ENCODE measurements around the gene HNRNPA2B1. TPM values are rescaled to one million over a fixed set of nuclear protein-coding genes. Genes with fewer than 3 reads are reported as not detected.

HNRNPA2B1 gene
- total RNA-seq, 4 donors from 2014 or later: 123 to 362 (median 208) TPM

- Histone ChIP-seq H3K36me3 (peaks cover 0 to 26% (median 9%) of the 10 kb centered on the region in 4 donors), H3K9me3 (no peaks in the 10 kb centered on the region), H3K27me3 (no peaks in the 10 kb centered on the region), H3K4me1 (peaks cover 37 to 56% (median 45%) of the 10 kb centered on the region in 4 donors), H3K27ac (peak overlapping the region; percentile 97 to 100 (median 99)), H3K4me3 (peak overlapping the region; percentile 78 to 98 (median 86))
- intact Hi-C loops (cut with DNase I; ENCODE audit: low total_unique reads) (loop anchor here (2.0 to 10.0 kb wide), 2 partner anchors 165 to 343 kb away; no protein-coding TSS in a partner anchor), in situ Hi-C loops (cut with MboI; ENCODE audit: low pct_ligation_motif_present in 1 of 4, low pct_unique_long_range_greater_than_20kb in 1 of 4, low sequenced_read_pairs in 3 of 4) (no loop called here)
- 0% methylated on average over 8 to 22 of the region's 29 CpGs for WGBS, 2 donors (ENCODE audit: low coverage in 1 of 2)
- peak; percentile 81 for DNase-seq
- TF ChIP-seq POLR2A (IDR thresholded peaks at IDR 0.05) (no peak), EP300 (IDR thresholded peaks at IDR 0.05; ENCODE audit: low read depth) (no peak), POLR2AphosphoS5 (IDR thresholded peaks at IDR 0.05) (no peak)
- TF ChIP-seq, protein P1, sequence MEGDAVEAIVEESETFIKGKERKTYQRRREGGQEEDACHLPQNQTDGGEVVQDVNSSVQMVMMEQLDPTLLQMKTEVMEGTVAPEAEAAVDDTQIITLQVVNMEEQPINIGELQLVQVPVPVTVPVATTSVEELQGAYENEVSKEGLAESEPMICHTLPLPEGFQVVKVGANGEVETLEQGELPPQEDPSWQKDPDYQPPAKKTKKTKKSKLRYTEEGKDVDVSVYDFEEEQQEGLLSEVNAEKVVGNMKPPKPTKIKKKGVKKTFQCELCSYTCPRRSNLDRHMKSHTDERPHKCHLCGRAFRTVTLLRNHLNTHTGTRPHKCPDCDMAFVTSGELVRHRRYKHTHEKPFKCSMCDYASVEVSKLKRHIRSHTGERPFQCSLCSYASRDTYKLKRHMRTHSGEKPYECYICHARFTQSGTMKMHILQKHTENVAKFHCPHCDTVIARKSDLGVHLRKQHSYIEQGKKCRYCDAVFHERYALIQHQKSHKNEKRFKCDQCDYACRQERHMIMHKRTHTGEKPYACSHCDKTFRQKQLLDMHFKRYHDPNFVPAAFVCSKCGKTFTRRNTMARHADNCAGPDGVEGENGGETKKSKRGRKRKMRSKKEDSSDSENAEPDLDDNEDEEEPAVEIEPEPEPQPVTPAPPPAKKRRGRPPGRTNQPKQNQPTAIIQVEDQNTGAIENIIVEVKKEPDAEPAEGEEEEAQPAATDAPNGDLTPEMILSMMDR (IDR thresholded peaks at IDR 0.05): no peak
Measured at GRCh38 chr7:26200038-26200443, 505 bp downstream of the HNRNPA2B1 start.

DNA sequence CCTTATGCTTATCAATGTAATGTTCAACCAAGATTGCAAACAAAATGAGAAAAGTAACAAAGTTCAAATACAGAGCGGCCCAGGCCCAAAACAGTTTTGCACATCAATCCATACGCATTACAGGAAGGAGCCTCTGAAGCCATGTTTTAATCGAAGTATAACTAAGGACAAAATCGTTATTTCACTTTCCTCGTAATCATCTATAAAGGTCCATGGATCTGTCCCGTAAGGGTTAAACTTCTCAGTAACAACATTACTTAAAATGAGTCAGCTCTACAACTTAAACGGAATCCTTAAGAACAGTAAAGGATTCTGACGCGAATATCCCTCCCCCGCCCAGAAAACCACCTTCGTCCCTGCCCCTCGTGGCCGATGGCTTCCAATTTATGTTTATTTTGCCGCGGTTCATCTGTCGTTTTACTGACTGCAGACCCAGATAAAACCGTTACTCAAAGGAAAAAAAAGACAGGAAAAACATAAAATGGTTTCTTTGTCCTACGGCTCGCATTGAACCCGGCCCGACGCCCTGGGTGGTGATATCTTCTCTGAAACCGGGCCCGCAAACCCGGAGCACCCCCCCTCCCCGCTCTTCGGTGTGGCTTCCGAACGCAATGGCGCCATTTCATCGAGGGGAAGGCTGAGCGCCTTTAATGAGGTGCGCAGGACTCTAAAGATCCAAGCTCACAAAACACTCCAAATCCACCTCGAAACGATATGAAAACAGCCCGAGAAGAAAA lies 1.1 kb downstream of the HNRNPA2B1 start:
- TF ChIP-seq POLR2AphosphoS5 (IDR thresholded peaks at IDR 0.05) (peak in 1 of 3 donors; percentile 80), EP300 (IDR thresholded peaks at IDR 0.05; ENCODE audit: low read depth) (no peak), POLR2A (IDR thresholded peaks at IDR 0.05) (peak; percentile 26)
- TF ChIP-seq, protein P1 (IDR thresholded peaks at IDR 0.05): peak in 1 of 5 experiments; percentile 37
- Histone ChIP-seq H3K4me3 (peak overlapping the region; percentile 78 to 98 (median 86)), H3K36me3 (peaks cover 0 to 32% (median 11%) of the 10 kb centered on the region in 4 donors), H3K27me3 (no peaks in the 10 kb centered on the region), H3K4me1 (peaks cover 38 to 56% (median 46%) of the 10 kb centered on the region in 4 donors), H3K27ac (peak overlapping the region; percentile 97 to 100 (median 99)), H3K9me3 (no peaks in the 10 kb centered on the region)
- in situ Hi-C loops (cut with MboI; ENCODE audit: low pct_ligation_motif_present in 1 of 4, low pct_unique_long_range_greater_than_20kb in 1 of 4, low sequenced_read_pairs in 3 of 4) (loop anchor here in 2 of 4 donors (10.0 to 25.0 kb wide), 2 partner anchors 105 to 963 kb away; partner anchors contain the start of genes HOXA10 (in 2 of the 2), HOXA3 (in 2 of the 2), HOXA7 (in 2 of the 2) and HOXA9 (in 2 of the 2)), intact Hi-C loops (cut with DNase I; ENCODE audit: low total_unique reads) (loop anchor here (2.0 to 10.0 kb wide), 2 partner anchors 165 to 343 kb away; no protein-coding TSS in a partner anchor)
- 0% methylated on average over 22 to 36 of the region's 36 CpGs for WGBS, 2 donors (ENCODE audit: low coverage in 1 of 2)
- DNase-seq: peak; percentile 77

DNA sequence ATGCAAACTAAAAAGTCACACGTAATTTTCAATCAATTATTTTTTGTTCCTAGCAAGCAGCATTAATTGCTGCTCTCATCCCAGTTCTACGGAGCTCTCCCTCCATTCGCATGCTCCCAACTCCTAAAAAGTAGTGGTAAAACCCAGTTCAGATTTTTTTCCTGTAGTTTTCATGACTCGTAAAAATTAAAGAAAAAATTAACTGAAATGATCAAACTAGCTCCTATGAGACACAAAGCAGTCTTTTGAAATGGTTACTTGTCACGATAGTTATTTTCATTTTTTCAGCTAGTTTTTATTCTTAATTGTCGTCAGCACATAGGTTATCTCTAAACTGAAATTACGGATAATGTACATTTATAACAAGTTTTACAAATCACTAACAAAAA lies 1.8 kb downstream of the HNRNPA2B1 start:
- peak overlapping the region; percentile 78 to 98 (median 86) for H3K4me3 ChIP-seq
- TF ChIP-seq POLR2A (IDR thresholded peaks at IDR 0.05): no peak
- TF ChIP-seq POLR2AphosphoS5 (IDR thresholded peaks at IDR 0.05): no peak
- TF ChIP-seq EP300 (IDR thresholded peaks at IDR 0.05; ENCODE audit: low read depth): no peak
- TF ChIP-seq, protein P1 (IDR thresholded peaks at IDR 0.05): no peak
- in situ Hi-C loops (cut with MboI; ENCODE audit: low pct_ligation_motif_present in 1 of 4, low pct_unique_long_range_greater_than_20kb in 1 of 4, low sequenced_read_pairs in 3 of 4): loop anchor here in 2 of 4 donors (10.0 to 25.0 kb wide), 2 partner anchors 104 to 964 kb away; partner anchors contain the start of genes HOXA10 (in 2 of the 2), HOXA3 (in 2 of the 2), HOXA7 (in 2 of the 2) and HOXA9 (in 2 of the 2)
- no peak for DNase-seq
- WGBS, 2 donors (ENCODE audit: low coverage in 1 of 2): 0 to 1% methylated on average over 7 of the region's 7 CpGs
- no peaks in the 10 kb centered on the region for H3K27me3 ChIP-seq
- H3K9me3 ChIP-seq: no peaks in the 10 kb centered on the region
- H3K4me1 ChIP-seq: peaks cover 40 to 56% (median 46%) of the 10 kb centered on the region in 4 donors
- H3K27ac ChIP-seq: peak overlapping the region; percentile 97 to 100 (median 99)
- peaks cover 0 to 37% (median 15%) of the 10 kb centered on the region in 4 donors for H3K36me3 ChIP-seq
- intact Hi-C loops (cut with DNase I; ENCODE audit: low total_unique reads): no loop called here

Data from transverse colon (tissue), 4 donors.